ENCODE data around the gene FN1.
A peak's percentile ranks its signal among the peaks of the same experiment; 100 is the strongest.

Gene FN1

DNA sequence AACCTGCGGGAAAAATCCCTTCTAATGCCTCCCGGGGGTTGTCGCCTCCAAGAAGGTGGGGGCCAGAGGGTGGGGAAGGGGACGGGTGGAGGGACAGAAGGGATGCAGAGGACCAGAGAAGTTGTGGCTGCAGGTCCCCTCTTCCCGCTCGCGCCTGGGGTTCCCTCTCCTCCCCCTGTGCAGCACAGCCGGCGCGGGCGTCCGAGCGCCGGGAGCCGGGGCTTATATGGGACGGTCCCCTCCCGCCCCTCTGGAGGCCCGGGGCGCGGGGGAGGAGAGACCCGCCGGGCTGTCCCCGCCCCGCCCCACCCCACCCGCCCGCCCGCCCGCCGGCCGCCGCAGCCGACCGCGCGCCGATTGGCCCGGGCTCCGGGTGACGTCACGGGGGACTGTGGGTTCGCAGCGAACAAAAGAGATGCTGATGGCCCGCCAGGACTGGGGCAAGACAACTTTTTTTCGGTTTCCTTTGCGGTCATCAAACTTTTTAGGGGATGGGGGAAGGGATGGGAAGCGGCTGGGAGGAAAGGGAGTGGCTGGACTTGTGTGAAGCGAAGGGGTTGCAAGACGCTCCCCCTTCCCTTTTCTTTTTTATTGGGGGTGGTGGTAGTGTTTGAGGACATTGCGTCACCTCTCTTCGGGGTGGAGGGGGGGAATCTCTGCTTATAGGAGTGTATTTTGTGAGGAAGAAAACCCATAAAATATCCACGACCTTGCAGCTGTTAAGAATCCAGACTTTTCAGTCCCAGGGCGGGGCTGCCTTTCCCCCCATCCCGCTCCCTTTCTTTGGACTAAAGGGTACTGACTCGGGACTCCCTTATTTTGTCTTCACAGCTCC, at the start of gene FN1:
Gene FN1, minus strand, starts transcription at position 199 of the 835 bp plus-strand sequence. CDS start 266 bp downstream, outside the sequence.
- peak; percentile 21 for DNase-seq

DNA sequence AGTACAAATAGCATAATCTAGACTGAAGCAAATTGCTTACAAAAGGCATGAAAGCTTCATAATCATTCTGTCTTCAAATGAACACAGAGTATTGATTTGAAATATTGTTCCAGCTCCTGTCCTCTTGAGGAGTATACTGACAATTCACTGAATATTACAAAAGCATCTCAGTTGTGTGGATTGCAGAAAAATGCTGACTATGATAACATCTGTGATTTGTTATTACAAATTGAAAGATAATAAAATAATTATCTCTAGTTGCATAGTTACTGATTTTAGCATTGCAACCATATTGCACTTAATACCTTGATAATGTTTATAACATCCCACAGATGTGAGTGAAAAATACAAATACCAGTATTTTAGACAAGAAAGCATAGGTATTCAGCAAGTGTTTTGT, 49.2 kb upstream of the FN1 start:
- DNase-seq = no peak

DNA sequence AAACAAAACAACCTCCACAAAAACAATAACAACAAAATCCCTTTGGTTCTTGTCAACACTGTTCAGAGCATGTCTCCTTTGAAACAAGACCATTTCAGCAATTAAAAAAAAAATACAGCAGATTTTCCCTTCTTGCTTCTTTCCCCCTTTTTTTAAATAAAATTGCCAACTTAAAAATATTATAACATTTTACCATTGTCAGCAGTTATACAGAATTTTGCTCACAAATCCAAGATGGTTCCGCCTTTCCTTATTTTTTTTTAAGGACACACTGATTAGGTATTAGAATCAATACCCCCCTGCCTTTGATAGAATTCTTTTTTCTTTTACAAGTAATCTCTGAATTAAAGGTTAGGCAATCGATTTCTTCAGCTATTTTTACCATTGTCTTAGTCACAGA, 48.7 kb upstream of the FN1 start:
- no peak for DNase-seq

DNA sequence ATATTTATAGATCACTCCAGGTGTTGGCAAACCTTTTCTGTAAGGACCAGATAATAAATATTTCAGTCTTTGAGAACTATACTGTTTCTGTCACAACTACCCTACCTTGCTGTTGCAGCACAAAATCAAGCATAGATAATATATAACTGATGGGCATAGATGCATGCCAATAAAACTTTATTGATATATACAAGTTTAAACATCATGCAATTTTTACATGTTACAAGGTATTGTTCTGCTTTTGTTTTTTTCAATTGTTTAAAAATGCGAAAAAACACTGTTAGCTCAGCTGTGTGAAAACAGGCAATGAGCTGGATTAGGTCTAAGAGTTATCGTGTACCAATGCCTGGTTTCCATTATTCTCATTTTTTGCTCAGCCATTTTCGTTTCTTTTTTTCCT, 47.6 kb upstream of the FN1 start:
- DNase-seq = no peak

DNA sequence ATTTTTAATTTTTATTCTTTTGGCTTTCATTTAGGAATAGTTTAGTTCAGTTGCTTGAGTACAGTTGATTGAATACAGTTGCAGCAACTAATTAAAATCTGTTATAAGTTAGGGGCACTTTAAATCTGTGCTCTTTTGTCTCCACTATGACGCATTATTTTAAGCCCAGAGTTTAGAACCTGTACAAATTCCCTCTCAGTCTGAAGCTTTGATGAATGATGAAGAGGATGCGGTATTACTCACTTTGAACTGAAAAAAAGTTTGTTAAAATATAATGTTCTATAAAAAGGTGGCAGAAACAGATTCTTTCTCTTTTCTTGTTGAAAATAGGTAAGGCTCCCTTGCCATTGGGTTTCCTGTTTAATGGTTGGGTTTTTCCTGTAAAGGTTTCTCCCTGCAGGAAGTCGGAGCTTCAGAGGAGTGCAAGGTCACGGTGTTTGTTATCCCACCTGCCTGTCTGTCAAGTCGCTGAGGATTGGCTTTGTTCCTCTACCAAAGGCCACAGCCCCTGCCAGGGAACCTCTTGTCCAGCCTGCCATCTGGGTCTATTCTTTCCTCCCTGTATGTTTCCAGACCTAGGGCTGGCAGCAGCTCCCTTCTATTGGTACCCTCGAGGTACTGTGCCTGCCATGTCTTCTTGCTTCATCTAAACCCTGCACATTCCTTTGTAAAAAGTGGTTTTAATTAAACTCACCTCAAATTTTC, 43.8 kb upstream of the FN1 start:
- DNase-seq = no peak

DNA sequence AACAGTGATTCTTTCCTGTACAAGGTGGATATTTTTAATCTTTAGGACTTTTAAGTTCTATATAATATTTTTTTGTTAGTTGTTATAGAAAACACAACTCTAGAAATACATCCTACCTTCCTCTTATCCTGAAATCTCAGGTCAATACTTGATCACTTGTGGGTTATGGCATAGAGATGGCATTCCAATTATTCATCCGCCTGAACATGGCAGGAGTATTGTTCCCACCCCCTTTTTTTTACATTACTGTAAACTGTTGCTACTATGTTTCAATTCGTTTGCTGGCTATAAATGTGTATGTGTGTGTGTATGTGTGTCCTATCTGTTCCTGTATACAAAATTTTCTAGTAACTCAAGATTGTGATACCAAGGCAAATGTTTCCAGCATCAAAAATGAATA, 43.3 kb upstream of the FN1 start:
- DNase-seq = no peak

DNA sequence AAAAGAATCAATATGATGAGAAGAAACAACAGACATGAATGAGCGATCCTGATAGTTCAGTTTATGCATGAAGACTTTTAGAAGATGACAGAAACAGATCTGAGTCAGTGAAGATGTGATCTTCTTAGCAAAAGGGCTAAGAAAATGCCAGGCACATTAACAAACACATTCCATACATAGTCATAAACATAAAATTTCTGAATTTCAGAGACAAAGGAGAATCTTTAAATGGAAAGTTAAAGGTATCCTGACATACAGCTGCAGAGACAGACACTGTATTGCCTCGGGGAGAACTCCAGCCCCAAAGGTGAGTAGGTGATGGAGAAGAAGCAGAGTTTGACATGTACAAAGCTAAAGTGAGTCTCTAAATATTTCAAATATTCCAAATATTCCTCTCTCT, 40.6 kb upstream of the FN1 start:
- DNase-seq = no peak

DNA sequence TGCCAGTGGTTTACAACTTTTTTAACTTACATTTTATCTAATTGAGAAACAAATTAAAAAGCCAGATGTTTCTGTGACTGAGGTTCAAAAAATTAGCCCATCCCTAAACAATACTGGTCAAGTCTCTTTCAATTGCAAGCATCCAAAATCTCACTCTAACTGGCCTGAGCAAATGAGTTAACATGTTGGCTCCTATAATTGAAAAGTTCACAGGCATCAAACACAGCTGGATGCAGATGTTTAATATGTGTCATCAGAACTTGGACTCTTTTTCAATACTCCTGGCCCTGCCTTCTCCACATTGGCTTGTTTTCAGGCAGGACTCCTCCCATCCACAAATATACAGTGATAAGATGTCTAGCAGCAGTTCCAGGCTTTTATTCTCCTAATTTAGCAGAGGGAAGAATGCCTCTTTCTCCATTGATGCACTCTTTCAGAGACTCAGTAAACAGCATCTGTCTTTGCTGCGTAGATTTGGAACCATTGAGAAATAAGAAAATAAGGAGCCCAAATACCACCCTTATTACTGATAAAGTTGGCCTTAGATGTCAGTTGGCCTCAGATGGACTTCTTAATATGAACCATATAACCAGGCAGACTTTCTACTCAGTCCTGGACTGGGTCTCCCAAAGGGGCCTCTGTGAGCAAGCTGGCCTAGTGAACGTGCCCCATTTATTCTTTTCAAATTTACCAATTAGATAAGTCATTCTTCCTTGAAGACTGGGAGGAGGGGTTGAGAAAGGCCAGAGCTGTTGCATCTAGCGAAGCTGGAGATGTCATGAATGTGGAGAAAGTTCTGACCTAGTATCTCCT, 30.4 kb upstream of the FN1 start:
- DNase-seq = no peak

DNA sequence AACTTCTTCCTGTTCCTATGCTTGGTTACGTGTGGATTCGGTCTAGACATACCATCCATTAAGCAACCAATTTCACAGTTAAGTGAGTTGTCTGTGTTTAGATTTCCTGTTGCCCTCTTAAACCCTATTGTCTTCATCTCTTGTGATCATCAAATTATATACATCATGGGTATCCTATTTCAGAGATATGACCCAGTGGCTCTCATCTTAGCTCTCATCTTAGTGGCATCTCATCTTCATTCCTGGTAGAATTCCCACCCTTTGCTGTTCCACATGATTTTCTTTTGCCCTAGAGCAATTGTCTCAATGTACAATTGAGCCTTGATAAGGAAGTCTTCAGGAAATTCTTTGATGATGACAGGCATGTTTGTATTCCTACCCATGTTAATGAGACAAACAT, 29.4 kb upstream of the FN1 start:
- no peak for DNase-seq

DNA sequence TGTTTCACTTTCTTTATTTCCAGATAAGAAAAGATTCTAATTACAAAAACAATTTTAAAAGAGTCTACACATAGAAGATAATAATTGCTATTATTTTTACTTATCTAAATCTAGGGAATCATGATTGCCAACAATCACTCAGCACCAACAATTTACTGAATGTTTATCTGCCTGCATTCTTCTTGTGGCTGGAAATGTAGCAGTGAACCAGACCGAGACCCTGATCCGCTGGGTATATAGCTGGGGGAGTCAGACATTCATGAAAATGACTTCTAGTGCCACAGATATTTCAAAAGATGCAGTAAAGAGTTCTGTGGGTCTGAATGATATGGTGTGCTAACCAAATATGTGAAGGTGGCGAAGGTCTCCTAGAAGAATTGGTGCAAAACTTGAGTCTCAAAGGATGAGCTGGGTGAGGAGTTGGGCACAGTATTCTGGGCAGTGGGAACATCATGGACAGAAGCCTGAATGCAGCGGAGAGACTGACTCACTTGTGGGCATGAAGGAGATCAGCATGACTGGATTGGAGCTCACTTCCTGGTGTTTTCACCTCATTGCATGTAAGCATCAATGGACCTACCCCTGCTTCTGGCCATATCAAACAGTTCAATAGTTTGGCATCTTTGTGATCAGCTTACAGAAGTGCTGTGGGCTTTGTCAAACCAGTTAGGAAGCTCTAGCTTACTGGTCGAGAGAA, 26.1 kb upstream of the FN1 start:
- no peak for DNase-seq

DNA sequence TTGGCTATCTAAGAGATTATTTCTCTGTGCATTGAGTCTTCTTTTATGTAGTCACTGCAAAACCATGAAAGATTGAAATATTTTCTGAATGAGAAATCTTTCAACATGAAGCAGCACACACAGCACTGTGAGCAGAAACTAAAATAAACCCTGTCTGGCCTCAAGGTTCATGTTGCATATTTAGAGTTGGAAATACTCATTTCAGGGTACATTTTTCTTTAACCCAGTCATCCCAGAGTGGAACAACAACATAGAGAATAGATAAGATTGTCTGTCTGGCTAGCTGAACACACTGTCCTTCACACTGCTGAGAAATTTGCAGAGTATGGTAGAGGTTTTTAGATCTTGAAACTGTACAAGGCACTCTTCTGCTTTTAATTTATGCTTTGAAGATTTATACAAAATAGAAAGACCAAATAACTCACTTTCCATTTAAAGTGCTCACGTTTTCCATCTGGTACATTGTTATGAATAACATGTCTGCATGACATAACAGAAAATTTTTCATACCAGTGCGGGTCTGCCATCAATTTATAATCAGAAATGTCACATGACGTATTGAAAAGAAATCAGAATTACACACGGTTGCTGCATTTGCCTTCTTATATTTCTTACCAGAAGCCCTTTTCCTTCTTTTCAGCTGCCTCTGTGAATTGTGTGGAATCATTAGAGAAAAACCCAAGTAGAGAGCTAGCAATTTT, 25.0 kb upstream of the FN1 start:
- no peak for DNase-seq

DNA sequence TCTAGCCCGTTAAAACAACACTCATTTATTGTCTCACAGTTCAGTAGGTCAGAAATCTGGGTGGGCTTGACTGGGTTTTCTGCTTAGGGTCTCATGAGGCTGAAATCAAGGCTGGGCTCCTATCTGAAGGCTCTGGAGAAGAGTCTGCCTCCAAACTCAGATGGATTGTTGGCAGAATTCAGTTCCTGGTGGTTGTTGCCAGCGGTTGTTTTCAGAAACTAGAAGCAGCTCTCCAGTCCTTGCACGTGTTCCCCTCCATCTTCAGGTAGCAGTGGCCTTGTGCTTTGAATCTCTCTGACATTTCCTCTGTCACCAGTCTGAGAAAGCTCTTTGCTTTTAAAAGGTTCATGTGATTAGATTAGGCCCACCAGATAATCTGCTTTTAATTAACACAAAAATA, 20.1 kb upstream of the FN1 start:
- no peak for DNase-seq

DNA sequence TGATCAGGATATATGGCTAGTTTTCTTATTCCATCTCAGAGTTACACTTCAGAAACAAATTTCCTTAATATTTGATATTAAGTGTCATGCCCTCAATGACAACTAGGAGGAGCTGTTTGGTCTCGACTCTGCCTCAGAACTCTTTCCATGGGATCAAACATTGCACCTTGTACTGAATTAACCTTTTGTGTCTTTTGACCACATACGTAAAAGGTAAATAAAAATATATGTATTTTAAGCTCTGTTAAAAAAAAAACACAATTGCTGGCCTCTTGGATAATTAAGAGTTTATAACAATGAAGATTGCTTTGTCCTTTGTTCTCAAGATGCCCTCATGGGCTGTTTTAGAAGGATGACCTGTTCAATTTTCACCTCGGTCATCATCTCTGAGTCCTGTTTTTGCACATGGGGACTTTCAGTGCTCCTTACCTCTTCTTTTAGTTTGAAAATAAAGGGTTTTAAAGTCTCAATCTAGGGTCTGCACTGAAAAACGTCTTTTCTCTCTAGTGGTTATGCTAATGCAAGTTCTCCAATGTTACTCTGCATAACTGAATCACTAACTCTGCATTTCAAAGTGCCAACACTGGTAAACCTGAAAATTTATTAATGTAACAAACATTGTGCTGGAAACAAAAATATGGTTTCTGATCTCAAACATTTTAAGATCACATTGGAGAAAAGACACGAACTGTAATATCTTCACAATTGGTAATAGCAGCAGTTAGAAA, 18.8 kb upstream of the FN1 start:
- DNase-seq = peak; percentile 2

DNA sequence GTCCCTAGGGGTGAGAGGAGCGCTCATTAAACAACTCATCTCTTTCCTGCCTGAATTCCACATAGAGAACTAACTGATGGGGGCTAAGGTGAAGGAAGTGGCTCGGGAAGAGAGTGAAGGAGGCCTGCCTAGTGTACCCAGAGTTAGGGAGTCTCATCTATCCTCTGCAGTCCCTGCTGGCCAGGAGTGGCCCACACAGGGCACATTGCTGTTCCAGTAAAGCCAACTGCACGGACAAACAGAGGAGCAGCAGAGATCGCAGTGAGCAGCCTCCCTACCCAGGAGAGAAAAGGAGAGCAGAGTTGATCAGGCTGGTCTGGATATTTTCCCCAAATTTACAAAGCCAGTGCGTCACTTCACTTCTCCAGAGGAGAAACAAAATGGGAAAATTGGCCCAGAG, 16.9 kb upstream of the FN1 start:
- DNase-seq = no peak

DNA sequence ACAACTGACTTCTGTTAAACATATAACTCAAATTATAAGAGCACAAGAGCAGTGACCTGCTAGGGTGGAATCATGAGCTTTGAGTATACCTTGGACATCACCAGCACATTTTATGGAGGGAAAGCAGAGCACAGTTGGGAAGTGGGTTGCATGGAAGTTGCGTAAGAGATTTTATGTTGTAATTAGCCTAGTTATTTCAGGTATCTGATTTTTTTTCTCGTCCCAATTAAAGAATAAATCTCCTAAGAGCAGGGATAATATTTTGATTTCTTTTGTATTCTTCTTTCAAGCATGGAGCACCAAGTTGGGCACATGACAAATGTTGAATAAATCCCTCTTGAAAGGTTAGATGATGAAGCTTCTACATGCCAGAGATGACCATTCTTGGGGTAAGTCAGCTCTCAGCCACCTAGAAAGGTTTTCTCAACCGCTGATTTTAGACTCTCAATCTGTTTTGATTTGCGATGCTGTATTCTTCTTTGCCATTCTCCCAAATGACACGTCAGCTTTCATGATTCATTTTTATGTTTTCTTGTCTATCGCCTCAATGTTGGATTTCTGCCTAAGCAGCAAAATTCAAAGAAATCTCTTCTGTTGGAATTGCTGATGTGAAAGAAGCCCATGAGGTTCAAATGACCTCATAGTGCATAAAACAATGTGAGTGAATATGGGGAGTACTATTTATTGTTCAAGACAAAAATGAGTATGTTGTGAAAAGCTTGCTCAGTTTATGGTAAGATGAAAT, 15.3 kb upstream of the FN1 start:
- no peak for DNase-seq

DNA sequence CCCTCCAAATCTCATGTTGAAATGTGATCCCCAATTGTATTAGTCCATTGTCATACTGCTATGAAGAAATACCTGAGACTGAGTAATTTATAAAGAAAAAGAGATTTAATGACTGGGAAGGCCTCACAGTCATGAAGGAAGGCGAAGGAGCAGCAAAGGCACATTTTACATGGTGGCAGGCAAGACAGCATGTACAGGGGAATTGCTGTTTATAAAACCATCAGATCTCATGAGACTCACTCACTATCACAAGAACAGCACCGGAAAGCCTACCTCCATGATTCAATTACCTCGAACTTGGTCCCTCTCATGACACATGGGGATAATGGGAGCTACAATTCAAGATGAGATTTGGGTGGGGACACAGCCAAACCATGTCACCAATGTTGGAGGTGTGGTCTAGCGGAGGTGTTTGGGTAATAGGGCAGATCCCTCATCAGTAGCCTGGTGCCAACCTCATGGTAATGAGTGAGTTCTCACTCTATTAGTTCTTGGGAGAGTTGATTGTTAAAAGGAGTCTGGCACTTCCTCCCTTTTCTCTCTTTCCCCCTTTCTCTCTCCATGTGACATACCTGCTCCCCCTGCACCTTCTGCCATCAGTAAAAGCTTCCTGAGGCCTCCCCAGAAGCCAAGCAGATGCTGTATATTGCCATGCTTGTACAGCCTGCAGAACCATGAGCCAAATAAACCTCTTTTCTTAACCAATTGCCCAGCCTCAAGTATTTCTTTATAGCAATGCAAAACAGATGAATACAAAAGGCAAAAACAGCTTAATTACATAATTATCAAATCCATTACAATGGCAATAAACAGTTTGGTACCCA, 14.5 kb upstream of the FN1 start:
- no peak for DNase-seq

DNA sequence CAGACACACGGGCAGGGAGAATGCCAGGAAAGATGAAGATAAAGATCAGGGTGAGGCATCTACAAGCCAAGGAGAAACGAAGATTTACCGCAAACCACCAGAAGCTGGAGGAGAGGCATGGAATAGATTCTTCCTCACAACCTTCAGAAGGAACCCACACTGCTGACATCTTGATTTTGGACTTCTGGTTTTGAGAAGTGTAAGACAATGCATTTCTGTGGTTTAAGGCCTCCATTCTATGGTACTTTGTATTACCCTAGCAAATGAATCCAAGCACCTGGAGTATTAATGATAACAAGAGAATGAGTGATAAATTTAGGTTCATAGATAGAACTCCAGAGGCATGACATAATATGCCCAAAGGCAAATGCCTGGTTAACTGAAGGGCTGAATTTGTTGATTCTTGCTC, 11.8 kb upstream of the FN1 start:
- DNase-seq = no peak

DNA sequence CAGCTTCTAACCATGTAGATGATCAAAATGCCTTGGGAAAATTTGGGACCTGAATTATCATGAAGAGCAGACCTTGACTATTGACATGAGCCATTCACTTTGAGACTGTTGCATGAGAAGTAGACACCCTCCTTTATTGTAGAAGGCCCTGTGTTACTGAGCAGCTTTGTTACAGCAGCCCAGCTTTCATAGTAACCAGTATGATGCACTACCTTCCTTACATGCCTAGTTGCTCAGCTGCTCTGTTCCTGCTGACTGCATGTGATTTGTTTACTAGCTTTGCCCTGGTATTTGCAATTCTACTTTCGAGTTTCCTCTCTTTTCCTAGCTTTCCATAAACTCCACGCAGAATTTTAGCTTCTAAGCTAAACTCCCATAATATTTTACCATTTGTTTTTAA, 11.2 kb upstream of the FN1 start:
- no peak for DNase-seq

DNA sequence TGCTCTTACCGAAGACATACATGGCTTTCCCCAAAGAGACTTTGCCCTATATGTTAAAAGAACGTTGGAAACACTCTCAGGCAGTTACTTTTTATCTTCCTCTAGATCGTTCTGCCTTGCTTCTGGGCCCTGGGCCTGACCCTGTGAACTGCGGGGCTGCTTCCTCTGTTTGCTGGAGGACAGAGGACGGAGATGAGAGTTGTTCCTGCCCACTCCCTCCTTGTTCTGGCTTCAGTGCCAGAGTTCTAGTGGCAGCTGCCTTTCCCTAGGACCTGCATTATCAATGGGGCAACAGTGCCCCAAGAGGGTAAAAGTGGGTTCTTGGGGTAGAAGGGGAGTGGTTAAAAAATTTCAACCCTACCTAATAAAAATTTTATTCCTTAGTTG, 6.5 kb upstream of the FN1 start:
- DNase-seq = no peak

Measured in DMS 273 treated with DMSO at 0.1 percent for 48 hours (cell line).